Stomach smooth muscle (tissue), 2 donors: ENCODE results near the gene WAC.
"Not testable (repeated sequence)": the region's sequence is repeated elsewhere in the genome, so short reads cannot be mapped to it uniquely, and the experiment has no call there.

Source experiments
- H3K27ac ChIP-seq: one replicate; pipeline ENCODE4 v1.7.0; 2013; ENCODE audit warnings: mild to moderate bottlenecking, low read length, inconsistent platforms
- H3K27me3 ChIP-seq, 2 donors: one replicate each; pipeline ENCODE4 v1.7.0; 2013; ENCODE audit warnings: low read length in 2 of 2; ENCODE audit not compliant: insufficient read depth in 2 of 2, control insufficient read depth in 1 of 2
- H3K36me3 ChIP-seq, 2 donors: one replicate each; pipeline ENCODE4 v1.7.0; 2013; ENCODE audit warnings: low read length in 2 of 2; ENCODE audit not compliant: control insufficient read depth in 2 of 2, insufficient read depth in 2 of 2
- H3K4me1 ChIP-seq: one replicate; pipeline ENCODE4 v1.7.0; 2013; ENCODE audit warnings: low read length; ENCODE audit not compliant: control insufficient read depth, insufficient read depth
- H3K4me3 ChIP-seq, 2 donors: one replicate each; pipeline ENCODE4 v1.7.0; 2013; ENCODE audit warnings: low read length in 2 of 2
- H3K9ac ChIP-seq, 2 donors: one replicate each; pipeline ENCODE4 v1.7.0; 2013; ENCODE audit warnings: low read length in 2 of 2, mild to moderate bottlenecking in 1 of 2
- H3K9me3 ChIP-seq, 2 donors: one replicate each; pipeline ENCODE4 v1.7.0; 2013; ENCODE audit warnings: low read length in 2 of 2; ENCODE audit not compliant: control insufficient read depth in 2 of 2
- donor health status: healthy.
- donor health status: Pancreatic carcinoma.

The WAC gene

GRCh38 chr10:28609636-28610035 is 76.7 kb downstream of the WAC start:
- H3K9ac ChIP-seq, H3K4me3 ChIP-seq, H3K27ac ChIP-seq, H3K4me1 ChIP-seq, H3K27me3 ChIP-seq, H3K9me3 ChIP-seq: not testable (repeated sequence)
- H3K36me3 ChIP-seq = peaks cover 20 to 30% of the 10 kb centered on the region in 2 donors

- no peaks in the 10 kb centered on the region for H3K27me3 ChIP-seq
- H3K9me3 ChIP-seq = no peaks in the 10 kb centered on the region
- peaks cover 29 to 51% of the 10 kb centered on the region in 2 donors for H3K36me3 ChIP-seq
- H3K9ac ChIP-seq = no peak overlapping the region
- H3K4me1 ChIP-seq = no peaks in the 10 kb centered on the region
- no peak overlapping the region for H3K4me3 ChIP-seq
- H3K27ac ChIP-seq = no peak overlapping the region
These were observed 80.0 kb downstream of the WAC start for GRCh38 chr10:28612877-28613276.

GRCh38 chr10:28616514-28616913 is 83.6 kb downstream of the WAC start:
- Histone ChIP-seq H3K36me3 (peaks cover 28 to 49% of the 10 kb centered on the region in 2 donors), H3K9ac (no peak overlapping the region), H3K9me3 (no peaks in the 10 kb centered on the region), H3K27ac (no peak overlapping the region), H3K4me1 (no peaks in the 10 kb centered on the region), H3K27me3 (no peaks in the 10 kb centered on the region), H3K4me3 (no peak overlapping the region)

- Histone ChIP-seq H3K4me1 (no peaks in the 10 kb centered on the region), H3K9ac (no peak overlapping the region), H3K9me3 (no peaks in the 10 kb centered on the region), H3K27me3 (no peaks in the 10 kb centered on the region), H3K27ac (no peak overlapping the region), H3K4me3 (no peak overlapping the region), H3K36me3 (peaks cover 13 to 27% of the 10 kb centered on the region in 2 donors)
These were observed 86.5 kb downstream of the WAC start for GRCh38 chr10:28619455-28619854.

- Histone ChIP-seq H3K4me1 (no peaks in the 10 kb centered on the region), H3K36me3 (peaks cover 8 to 22% of the 10 kb centered on the region in 2 donors)
These were observed 87.3 kb downstream of the WAC start for GRCh38 chr10:28620251-28620650.

GRCh38 chr10:28623483-28623882 is 90.6 kb downstream of the WAC start:
- H3K9me3 ChIP-seq = no peaks in the 10 kb centered on the region
- H3K4me3 ChIP-seq = no peak overlapping the region
- H3K27ac ChIP-seq = no peak overlapping the region
- H3K27me3 ChIP-seq = no peaks in the 10 kb centered on the region
- no peaks in the 10 kb centered on the region for H3K4me1 ChIP-seq
- no peak overlapping the region for H3K9ac ChIP-seq
- H3K36me3 ChIP-seq = peaks cover 2 to 3% of the 10 kb centered on the region in 2 donors

More at GRCh38 chr10:28620251-28620650, 87.3 kb downstream of the WAC start:
- H3K27me3 ChIP-seq = no peaks in the 10 kb centered on the region
- H3K9me3 ChIP-seq = no peaks in the 10 kb centered on the region
- no peak overlapping the region for H3K27ac ChIP-seq
- H3K4me3 ChIP-seq = no peak overlapping the region
- no peak overlapping the region for H3K9ac ChIP-seq

- Histone ChIP-seq H3K4me1 (no peaks in the 10 kb centered on the region), H3K36me3 (peaks cover 2 to 3% of the 10 kb centered on the region in 2 donors), H3K27me3 (no peaks in the 10 kb centered on the region), H3K9me3 (no peaks in the 10 kb centered on the region), H3K9ac (no peak overlapping the region), H3K27ac (no peak overlapping the region), H3K4me3 (no peak overlapping the region)
These were observed 91.4 kb downstream of the WAC start for GRCh38 chr10:28624351-28624750.

- no peak overlapping the region for H3K9ac ChIP-seq
- H3K9me3 ChIP-seq = no peaks in the 10 kb centered on the region
- no peak overlapping the region for H3K27ac ChIP-seq
These were observed 94.2 kb downstream of the WAC start for GRCh38 chr10:28627102-28627501.

GRCh38 chr10:28628184-28628893 is 95.4 kb downstream of the WAC start:
- H3K4me3 ChIP-seq = no peak overlapping the region
- H3K27ac ChIP-seq = no peak overlapping the region
- no peaks in the 10 kb centered on the region for H3K4me1 ChIP-seq
- H3K27me3 ChIP-seq = no peaks in the 10 kb centered on the region
- no peaks in the 10 kb centered on the region for H3K9me3 ChIP-seq
- no peak overlapping the region for H3K9ac ChIP-seq
- H3K36me3 ChIP-seq = no peaks in the 10 kb centered on the region

More at GRCh38 chr10:28627102-28627501, 94.2 kb downstream of the WAC start:
- H3K27me3 ChIP-seq = no peaks in the 10 kb centered on the region
- no peaks in the 10 kb centered on the region for H3K36me3 ChIP-seq
- no peaks in the 10 kb centered on the region for H3K4me1 ChIP-seq
- no peak overlapping the region for H3K4me3 ChIP-seq

GRCh38 chr10:28631896-28632583 is 99.1 kb downstream of the WAC start:
- Histone ChIP-seq H3K4me1 (no peaks in the 10 kb centered on the region), H3K9me3 (no peaks in the 10 kb centered on the region), H3K4me3 (no peak overlapping the region), H3K36me3 (no peaks in the 10 kb centered on the region), H3K9ac (no peak overlapping the region), H3K27me3 (no peaks in the 10 kb centered on the region), H3K27ac (no peak overlapping the region)

- no peak overlapping the region for H3K4me3 ChIP-seq
- peaks cover 0 to 3% of the 10 kb centered on the region in 2 donors for H3K9me3 ChIP-seq
- no peaks in the 10 kb centered on the region for H3K4me1 ChIP-seq
- H3K36me3 ChIP-seq = no peaks in the 10 kb centered on the region
- H3K27me3 ChIP-seq = no peaks in the 10 kb centered on the region
- H3K9ac ChIP-seq = no peak overlapping the region
- no peak overlapping the region for H3K27ac ChIP-seq
These were observed 99.6 kb downstream of the WAC start for GRCh38 chr10:28632584-28632945.
